CD8-positive, alpha-beta memory T cell (primary cell): ENCODE data around the gene BCL2L13. TPM values are rescaled to one million over a fixed set of nuclear protein-coding genes. Genes with fewer than 3 reads are reported as not detected.
A peak's percentile ranks its signal among the peaks of the same experiment; 100 is the strongest.
"Not testable (repeated sequence)": the region's sequence is repeated elsewhere in the genome, so short reads cannot be mapped to it uniquely, and the experiment has no call there.

Experiments
- CTCF ChIA-PET: fragments of 350-600 bp; sonication (Branson Sonifier 250); formaldehyde crosslinking; loops from one replicate; lab custom pipeline; 2021; ENCODE audit warnings: antibody characterized with exemption; lab: Charles Lee
- POLR2A ChIA-PET: fragments of 350-600 bp; sonication (Branson Sonifier 250); formaldehyde crosslinking; loops from one replicate; lab custom pipeline; 2021; ENCODE audit warnings: antibody characterized with exemption; lab: Charles Lee
- DNase-seq, 5 donors: peaks; one replicate each; pipeline versions ENCODE4 v3.0.0 to v3.0.0-alpha.2; 2020 to 2022; ENCODE audit warnings: mixed read lengths in 1 of 5
- H3K27ac ChIP-seq: one replicate; pipeline ENCODE4 v1.7.0; 2013; ENCODE audit warnings: low read depth, mild to moderate bottlenecking, low read length, moderate library complexity
- H3K27me3 ChIP-seq: 2 replicates; pipeline ENCODE4 v1.7.0; 2013; ENCODE audit warnings: low read length, mild to moderate bottlenecking; ENCODE audit not compliant: insufficient read depth, poor library complexity, severe bottlenecking
- H3K36me3 ChIP-seq: 2 replicates; pipeline ENCODE4 v1.7.0; 2013; ENCODE audit warnings: mild to moderate bottlenecking, low read length, moderate library complexity; ENCODE audit not compliant: insufficient read depth
- H3K4me1 ChIP-seq: 2 replicates; pipeline ENCODE4 v1.7.0; 2013; ENCODE audit warnings: mild to moderate bottlenecking, low read length, moderate library complexity; ENCODE audit not compliant: insufficient read depth
- H3K4me3 ChIP-seq: 2 replicates; pipeline ENCODE4 v1.7.0; 2013; ENCODE audit warnings: mild to moderate bottlenecking, low read length
- H3K9me3 ChIP-seq: 2 replicates; pipeline ENCODE4 v1.7.0; 2013; ENCODE audit warnings: mild to moderate bottlenecking, low read length
- H3K27ac Mint-ChIP-seq, 8 donors: one replicate each; pipeline ENCODE4 v1.8.0; 2020 to 2021; ENCODE audit warnings: mixed read lengths in 8 of 8, mild to moderate bottlenecking in 6 of 8, inconsistent platforms in 3 of 8, moderate library complexity in 3 of 8
- H3K27me3 Mint-ChIP-seq, 2 donors: one replicate each; pipeline ENCODE4 v1.8.0; 2020 to 2021; ENCODE audit warnings: mixed read lengths in 2 of 2, mild to moderate bottlenecking in 1 of 2, moderate library complexity in 1 of 2
- H3K36me3 Mint-ChIP-seq, 3 donors: one replicate each; pipeline ENCODE4 v1.8.0; 2020 to 2021; ENCODE audit warnings: mixed read lengths in 3 of 3, inconsistent platforms in 1 of 3, mild to moderate bottlenecking in 1 of 3
- H3K4me1 Mint-ChIP-seq, 3 donors: one replicate each; pipeline ENCODE4 v1.8.0; 2020 to 2021; ENCODE audit warnings: mixed read lengths in 3 of 3, inconsistent platforms in 1 of 3, mild to moderate bottlenecking in 1 of 3
- H3K4me3 Mint-ChIP-seq, 7 donors: one replicate each; pipeline ENCODE4 v1.8.0; 2020 to 2021; ENCODE audit warnings: mixed read lengths in 7 of 7, mild to moderate bottlenecking in 6 of 7, moderate library complexity in 4 of 7, inconsistent platforms in 2 of 7
- H3K9me3 Mint-ChIP-seq, 5 donors: one replicate each; pipeline ENCODE4 v1.8.0; 2020 to 2022; ENCODE audit warnings: mixed read lengths in 5 of 5, mild to moderate bottlenecking in 3 of 5, moderate library complexity in 2 of 5, inconsistent platforms in 1 of 5
- polyA plus RNA-seq: library from polyadenylated mRNA; unstranded; fragments of 300-500 nt; fragmentation: Illumina TruSeq; gene quantifications from one replicate; pipeline ENCODE4 v1.2.3, GENCODE V29; 2021
- total RNA-seq, 2 experiments: library from RNA; stranded (reverse); gene quantifications; one replicate each; pipeline ENCODE4 v1.2.3, GENCODE V29; 2021

The BCL2L13 gene
- total and polyA plus RNA-seq, 3 experiments from 2014 or later = 39.8 to 41.1 (median 40.1) TPM

DNA sequence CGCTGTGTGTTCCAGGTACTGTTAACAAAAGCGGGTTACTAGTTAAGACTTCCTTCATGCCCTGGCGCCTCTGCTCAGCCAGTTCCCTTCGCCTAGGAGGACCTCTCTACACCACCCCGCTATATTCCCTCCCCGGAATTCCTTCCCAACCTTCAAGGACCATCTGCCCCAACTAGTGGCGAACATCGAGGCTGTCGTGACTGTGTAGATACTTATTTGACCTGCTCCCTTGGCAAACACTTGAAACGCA lies 450 bp upstream of the BCL2L13 start:
- no peak for DNase-seq
- ChIA-PET CTCF (no interaction called here), POLR2A (no interaction called here)
- Mint-ChIP-seq H3K4me1 (peaks cover 22 to 39% (median 28%) of the 10 kb centered on the region in 3 donors), H3K36me3 (peaks cover 0 to 25% (median 4%) of the 10 kb centered on the region in 3 donors), H3K27ac (peak overlapping the region; percentile 95 to 100 (median 98)), H3K4me3 (peak overlapping the region; percentile 87 to 97 (median 89)), H3K27me3 (peaks cover 0 to 2% of the 10 kb centered on the region in 2 donors), H3K9me3 (no peaks in the 10 kb centered on the region)
- Histone ChIP-seq H3K9me3 (no peaks in the 10 kb centered on the region), H3K36me3 (no peaks in the 10 kb centered on the region), H3K27ac (peak overlapping the region; percentile 97), H3K27me3 (no peaks in the 10 kb centered on the region), H3K4me1 (peaks cover 25% of the 10 kb centered on the region), H3K4me3 (peak overlapping the region; percentile 85)

DNA sequence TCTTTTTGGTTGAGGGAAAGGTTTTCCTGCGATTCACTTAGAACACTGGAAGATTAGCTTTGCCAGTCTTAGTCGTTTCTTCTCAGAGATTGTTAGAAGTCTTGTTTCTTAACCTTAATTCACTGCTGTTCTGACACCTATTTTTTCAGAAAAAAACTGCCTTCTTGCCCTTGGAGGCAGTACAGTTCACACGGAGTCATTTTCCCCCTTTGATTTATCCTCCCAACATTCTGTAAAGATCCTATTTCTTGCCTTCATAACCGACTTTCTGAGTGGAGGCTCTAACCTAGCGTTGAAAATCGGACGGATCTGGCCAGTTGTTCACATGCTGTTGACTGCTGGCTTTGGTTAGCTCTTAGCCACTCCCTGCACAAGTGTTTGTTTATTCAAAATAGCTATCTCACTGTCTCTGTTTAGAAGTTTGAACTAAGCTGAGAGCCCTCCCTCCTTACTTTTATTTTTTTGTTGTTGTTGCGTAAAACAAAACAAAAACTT lies 737 bp downstream of the BCL2L13 start:
- peaks cover 22 to 39% (median 29%) of the 10 kb centered on the region in 3 donors for H3K4me1 Mint-ChIP-seq
- peak overlapping the region; percentile 87 to 97 (median 89) for H3K4me3 Mint-ChIP-seq
- peak overlapping the region; percentile 95 to 100 (median 98) for H3K27ac Mint-ChIP-seq
- Histone ChIP-seq H3K27me3 (no peaks in the 10 kb centered on the region), H3K4me1 (peaks cover 25% of the 10 kb centered on the region), H3K9me3 (no peaks in the 10 kb centered on the region), H3K36me3 (no peaks in the 10 kb centered on the region), H3K27ac (peak overlapping the region; percentile 97), H3K4me3 (peak overlapping the region; percentile 85)
- DNase-seq = peak in 1 of 5 donors; percentile 24
- peaks cover 0 to 2% of the 10 kb centered on the region in 2 donors for H3K27me3 Mint-ChIP-seq
- POLR2A ChIA-PET = interaction anchor here (0.7 to 1.1 kb wide), 3 partner anchors 11 to 438 kb away, joined by 3 to 4 read pairs (median 3); no protein-coding TSS in a partner anchor
- CTCF ChIA-PET = no interaction called here
- no peaks in the 10 kb centered on the region for H3K9me3 Mint-ChIP-seq
- H3K36me3 Mint-ChIP-seq = peaks cover 0 to 25% (median 4%) of the 10 kb centered on the region in 3 donors

DNA sequence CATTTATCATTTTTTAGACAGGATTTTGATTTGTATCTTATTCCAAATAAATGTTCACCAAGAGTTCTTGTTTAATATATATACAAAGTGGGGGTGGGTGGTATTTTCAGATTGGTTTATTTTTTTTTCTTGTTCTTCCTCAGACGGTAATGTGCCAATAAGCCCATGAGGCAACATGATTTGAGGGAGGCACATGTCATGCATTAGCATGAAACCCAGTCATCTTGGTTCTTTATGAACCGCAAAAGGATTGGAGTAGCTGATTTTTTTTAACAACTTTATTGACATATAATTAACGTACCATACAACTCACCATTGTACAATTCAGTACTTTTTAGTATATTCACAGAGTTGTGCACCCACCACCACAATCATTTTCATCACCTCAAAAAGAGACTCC lies 2.7 kb downstream of the BCL2L13 start:
- H3K27ac ChIP-seq = no peak overlapping the region
- H3K27me3 ChIP-seq = no peaks in the 10 kb centered on the region
- no peak for DNase-seq
- H3K4me3 ChIP-seq = no peak overlapping the region
- H3K4me1 ChIP-seq = peaks cover 25% of the 10 kb centered on the region
- Mint-ChIP-seq H3K36me3 (peaks cover 0 to 30% (median 4%) of the 10 kb centered on the region in 3 donors), H3K27ac (peak overlapping the region in 6 of 8 donors; percentile 14 to 79 (median 63)), H3K27me3 (peaks cover 0 to 2% of the 10 kb centered on the region in 2 donors), H3K4me1 (peaks cover 28 to 42% (median 33%) of the 10 kb centered on the region in 3 donors), H3K4me3 (peak overlapping the region in 5 of 7 donors; percentile 5 to 60 (median 26)), H3K9me3 (no peaks in the 10 kb centered on the region)
- no peaks in the 10 kb centered on the region for H3K36me3 ChIP-seq
- CTCF ChIA-PET = no interaction called here
- H3K9me3 ChIP-seq = no peaks in the 10 kb centered on the region
- POLR2A ChIA-PET = interaction anchor here (0.6 kb wide), 1 partner anchor 19 kb away, joined by 3 read pairs; no protein-coding TSS in a partner anchor

GRCh38 chr22:17642357-17642756 lies 3.8 kb downstream of the BCL2L13 start:
- H3K27me3 Mint-ChIP-seq, H3K27ac ChIP-seq, H3K36me3 ChIP-seq, H3K27me3 ChIP-seq, POLR2A ChIA-PET, CTCF ChIA-PET, H3K9me3 Mint-ChIP-seq, H3K4me3 ChIP-seq, DNase-seq, H3K9me3 ChIP-seq: not testable (repeated sequence)
- Mint-ChIP-seq H3K36me3 (peaks cover 0 to 31% (median 5%) of the 10 kb centered on the region in 3 donors), H3K4me3 (peak overlapping the region in 1 of 7 donors; percentile 58), H3K4me1 (peaks cover 29 to 45% (median 35%) of the 10 kb centered on the region in 3 donors), H3K27ac (peak overlapping the region in 4 of 8 donors; percentile 45 to 63 (median 62))
- peaks cover 24% of the 10 kb centered on the region for H3K4me1 ChIP-seq

GRCh38 chr22:17647452-17647851 lies 8.9 kb downstream of the BCL2L13 start:
- no peaks in the 10 kb centered on the region for H3K4me1 ChIP-seq
- Mint-ChIP-seq H3K27ac (no peak overlapping the region), H3K4me3 (no peak overlapping the region), H3K9me3 (no peaks in the 10 kb centered on the region), H3K36me3 (peaks cover 0 to 14% (median 7%) of the 10 kb centered on the region in 3 donors), H3K27me3 (no peaks in the 10 kb centered on the region), H3K4me1 (peaks cover 13 to 18% (median 14%) of the 10 kb centered on the region in 3 donors)
- H3K4me3 ChIP-seq = no peak overlapping the region
- H3K27me3 ChIP-seq = no peaks in the 10 kb centered on the region
- DNase-seq = no peak
- H3K27ac ChIP-seq = no peak overlapping the region
- ChIA-PET CTCF (no interaction called here), POLR2A (no interaction called here)
- H3K9me3 ChIP-seq = no peaks in the 10 kb centered on the region
- no peaks in the 10 kb centered on the region for H3K36me3 ChIP-seq

- POLR2A ChIA-PET = no interaction called here
- CTCF ChIA-PET = no interaction called here
- Mint-ChIP-seq H3K27ac (no peak overlapping the region), H3K4me1 (peaks cover 11 to 15% (median 11%) of the 10 kb centered on the region in 3 donors), H3K9me3 (no peaks in the 10 kb centered on the region), H3K4me3 (no peak overlapping the region), H3K36me3 (peaks cover 0 to 11% (median 4%) of the 10 kb centered on the region in 3 donors), H3K27me3 (no peaks in the 10 kb centered on the region)
- no peak for DNase-seq
- Histone ChIP-seq H3K36me3 (no peaks in the 10 kb centered on the region), H3K9me3 (no peaks in the 10 kb centered on the region), H3K27me3 (no peaks in the 10 kb centered on the region), H3K4me1 (no peaks in the 10 kb centered on the region), H3K4me3 (no peak overlapping the region), H3K27ac (no peak overlapping the region)
These were observed 9.4 kb downstream of the BCL2L13 start for GRCh38 chr22:17647991-17648390.

DNA sequence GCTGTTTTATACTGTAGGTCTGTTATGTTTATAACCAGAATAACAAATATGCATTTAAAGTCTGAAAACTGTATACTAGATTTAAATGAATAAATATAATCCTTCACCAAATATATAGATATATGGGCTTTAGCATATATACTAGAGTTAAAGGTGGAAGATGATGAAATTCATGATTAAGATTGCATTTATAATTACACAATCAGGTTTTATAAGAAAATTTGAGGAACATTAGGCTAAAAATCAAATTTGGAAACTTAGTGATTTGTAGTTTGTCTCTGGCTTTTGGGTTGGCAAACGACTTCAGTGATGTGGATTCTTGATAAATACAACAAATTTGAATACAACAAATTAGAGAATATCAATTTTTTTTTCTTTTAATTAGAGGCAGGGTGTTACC lies 10.0 kb downstream of the BCL2L13 start:
- POLR2A ChIA-PET = no interaction called here
- Mint-ChIP-seq H3K36me3 (peaks cover 0 to 10% (median 7%) of the 10 kb centered on the region in 3 donors), H3K27ac (no peak overlapping the region), H3K4me3 (no peak overlapping the region), H3K27me3 (no peaks in the 10 kb centered on the region), H3K4me1 (peaks cover 15 to 20% (median 15%) of the 10 kb centered on the region in 3 donors), H3K9me3 (no peaks in the 10 kb centered on the region)
- DNase-seq = no peak
- H3K4me1 ChIP-seq = no peaks in the 10 kb centered on the region
- H3K27ac ChIP-seq = no peak overlapping the region
- H3K36me3 ChIP-seq = no peaks in the 10 kb centered on the region
- H3K27me3 ChIP-seq = no peaks in the 10 kb centered on the region
- H3K9me3 ChIP-seq = no peaks in the 10 kb centered on the region
- no peak overlapping the region for H3K4me3 ChIP-seq
- CTCF ChIA-PET = no interaction called here

DNA sequence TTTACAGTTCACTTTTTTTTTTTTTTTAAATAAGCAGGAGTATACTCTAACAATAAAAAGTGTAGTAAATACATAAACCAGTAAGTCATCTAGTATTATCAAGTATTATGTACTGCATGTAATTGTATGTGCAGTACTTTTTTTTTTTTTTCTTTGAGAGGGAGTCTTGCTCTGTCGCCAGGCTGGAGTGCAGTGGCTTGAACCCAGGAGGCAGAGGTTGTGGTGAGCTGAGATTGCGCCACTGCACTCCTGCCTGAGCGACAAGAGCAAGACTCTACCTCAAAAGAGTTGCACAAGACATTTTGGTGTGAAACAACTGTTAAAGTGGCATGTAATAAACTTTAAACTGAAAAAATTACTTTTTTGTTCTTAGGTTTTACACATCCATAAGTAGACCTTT lies 16.7 kb downstream of the BCL2L13 start:
- Mint-ChIP-seq H3K4me3 (no peak overlapping the region), H3K27ac (no peak overlapping the region), H3K36me3 (peaks cover 0 to 22% (median 5%) of the 10 kb centered on the region in 3 donors), H3K9me3 (no peaks in the 10 kb centered on the region), H3K4me1 (peaks cover 5 to 9% (median 5%) of the 10 kb centered on the region in 3 donors), H3K27me3 (no peaks in the 10 kb centered on the region)
- no peaks in the 10 kb centered on the region for H3K9me3 ChIP-seq
- no peak overlapping the region for H3K4me3 ChIP-seq
- H3K27ac ChIP-seq = no peak overlapping the region
- POLR2A ChIA-PET = no interaction called here
- no peaks in the 10 kb centered on the region for H3K27me3 ChIP-seq
- H3K4me1 ChIP-seq = no peaks in the 10 kb centered on the region
- CTCF ChIA-PET = no interaction called here
- H3K36me3 ChIP-seq = peaks cover 4% of the 10 kb centered on the region
- no peak for DNase-seq
